H1 (cell line): Measurements from ENCODE around the gene COL4A3. TPM values are rescaled to one million over a fixed set of nuclear protein-coding genes. Genes with fewer than 3 reads are reported as not detected.

Experiments
- CTCF ChIA-PET: fragments of 300-600 bp; sonication (Branson Sonifier 250); formaldehyde crosslinking; loops from one replicate; lab custom pipeline; 2021; ENCODE audit not compliant: partially characterized antibody; lab: Charles Lee
- POLR2A ChIA-PET: fragments of 300-600 bp; sonication (Branson Sonifier 250); formaldehyde crosslinking; loops from one replicate; lab custom pipeline; 2021; ENCODE audit warnings: inconsistent platforms; ENCODE audit not compliant: partially characterized antibody; lab: Charles Lee
- DNase-seq, 2 experiments: peaks; one replicate each; pipeline versions ENCODE4 v3.0.0 to v3.0.0-alpha.2; 2010 to 2022; ENCODE audit warnings: low spot score in 2 of 2, low read depth in 1 of 2, mixed read lengths in 1 of 2
- FAIRE-seq: peaks from 2 replicates; lab custom pipeline; 2011; peaks lifted over from hg19 to GRCh38; lab: Jason Lieb, UNC
- H2AFZ ChIP-seq: 2 replicates; pipeline ENCODE4 v1.8.1; 2012; ENCODE audit warnings: low read length, inconsistent platforms
- H2AK5ac ChIP-seq: 2 replicates; pipeline ENCODE4 v1.6.1; 2013; ENCODE audit warnings: low read depth, low read length
- H2BK120ac ChIP-seq: replicated peaks from 2 replicates; pipeline ENCODE3; 2013; ENCODE audit warnings: low read depth, low read length, inconsistent platforms
- H2BK12ac ChIP-seq: 2 replicates; pipeline ENCODE4 v1.6.1; 2013; ENCODE audit warnings: low read depth, low read length
- H2BK15ac ChIP-seq: 2 replicates; pipeline ENCODE4 v1.6.1; 2013; ENCODE audit warnings: low read length
- H2BK20ac ChIP-seq: 2 replicates; pipeline ENCODE4 v1.6.1; 2013; ENCODE audit warnings: low read length
- H2BK5ac ChIP-seq: 2 replicates; pipeline ENCODE4 v1.6.1; 2013; ENCODE audit warnings: low read depth, low read length
- H3K14ac ChIP-seq: 2 replicates; pipeline ENCODE4 v1.6.1; 2013; ENCODE audit warnings: inconsistent platforms; ENCODE audit not compliant: insufficient read length
- H3K18ac ChIP-seq: 2 replicates; pipeline ENCODE4 v1.6.1; 2013; ENCODE audit warnings: low read length; ENCODE audit errors: extremely low read depth
- H3K23ac ChIP-seq: 2 replicates; pipeline ENCODE4 v1.6.1; 2013; ENCODE audit warnings: inconsistent platforms; ENCODE audit not compliant: insufficient read length
- H3K23me2 ChIP-seq: 2 replicates; pipeline ENCODE4 v1.6.1; 2013; ENCODE audit warnings: low read depth, low read length
- H3K27ac ChIP-seq: 2 replicates; pipeline ENCODE4 v1.6.1; 2011; ENCODE audit warnings: low read depth, low read length, inconsistent platforms
- H3K27me3 ChIP-seq, 4 experiments: replicated peaks in 1 of 4; 1 replicate in 1 of 4; 2 replicates in 3 of 4; pipeline versions ENCODE4 v1.6.1 to v1.8.1; 2011 to 2013; ENCODE audit warnings: low read length in 3 of 4, mild to moderate bottlenecking in 3 of 4, inconsistent platforms in 2 of 4, mixed read lengths in 2 of 4, moderate library complexity in 1 of 4; ENCODE audit not compliant: control insufficient read depth in 3 of 4, insufficient read depth in 3 of 4; ENCODE audit errors: extremely low read depth in 1 of 4
- H3K36me3 ChIP-seq, 4 experiments: 2 replicates each; pipeline versions ENCODE4 v1.6.1 to v1.8.1; 2011 to 2013; ENCODE audit warnings: mild to moderate bottlenecking in 4 of 4, low read length in 3 of 4, moderate library complexity in 2 of 4, control low read depth in 1 of 4, inconsistent platforms in 1 of 4; ENCODE audit not compliant: insufficient read depth in 4 of 4, control insufficient read depth in 2 of 4
- H3K4ac ChIP-seq: replicated peaks from 2 replicates; pipeline ENCODE3; 2013; ENCODE audit warnings: low read length, low read depth, mixed read lengths, inconsistent platforms; ENCODE audit not compliant: insufficient read length
- H3K4me1 ChIP-seq, 4 experiments: replicated peaks in 1 of 4; 1 replicate in 1 of 4; 2 replicates in 3 of 4; pipeline versions ENCODE4 v1.6.1 to v1.8.1; 2011 to 2013; ENCODE audit warnings: low read length in 3 of 4, inconsistent platforms in 2 of 4, mixed read lengths in 1 of 4; ENCODE audit not compliant: insufficient read depth in 4 of 4, control insufficient read depth in 3 of 4
- H3K4me2 ChIP-seq, 2 experiments: 2 replicates each; pipeline versions ENCODE4 v1.6.1 to v1.8.1; 2011 to 2013; ENCODE audit warnings: low read depth in 2 of 2, low read length in 2 of 2, control low read depth in 1 of 2, inconsistent platforms in 1 of 2, mild to moderate bottlenecking in 1 of 2; ENCODE audit not compliant: insufficient read depth in 1 of 2
- H3K4me3 ChIP-seq, 4 experiments: fragments of 200-600, 300-600 bp in 1 of 4; sonication (generic), shearing (Covaris generic), sonication (Bioruptor Twin) in 1 of 4; 2 replicates each; pipeline versions ENCODE4 v1.5.1 to v1.8.1; 2011 to 2016; ENCODE audit warnings: low read length in 4 of 4, low read depth in 3 of 4, control low read depth in 2 of 4, inconsistent platforms in 2 of 4, mild to moderate bottlenecking in 2 of 4, mixed read lengths in 1 of 4, moderate library complexity in 1 of 4; ENCODE audit not compliant: insufficient read depth in 2 of 4; ENCODE audit errors: extremely low read depth in 1 of 4
- H3K56ac ChIP-seq: replicated peaks from 2 replicates; pipeline ENCODE3; 2013; ENCODE audit warnings: low read depth, mild to moderate bottlenecking, mixed read lengths, low read length, inconsistent platforms; ENCODE audit not compliant: insufficient read length
- H3K79me1 ChIP-seq: 2 replicates; pipeline ENCODE4 v1.6.1; 2013; ENCODE audit warnings: low read depth, low read length, control low read depth
- H3K79me2 ChIP-seq, 2 experiments: 2 replicates each; pipeline versions ENCODE4 v1.6.1 to v1.8.1; 2012 to 2013; ENCODE audit warnings: low read length in 2 of 2, mild to moderate bottlenecking in 2 of 2, inconsistent platforms in 1 of 2; ENCODE audit not compliant: insufficient read depth in 2 of 2, control insufficient read depth in 1 of 2
- H3K9ac ChIP-seq, 4 experiments: replicated peaks in 1 of 4; 1 replicate in 1 of 4; 2 replicates in 3 of 4; pipeline versions ENCODE4 v1.6.1 to v1.8.1; 2011 to 2013; ENCODE audit warnings: low read depth in 3 of 4, low read length in 3 of 4, control low read depth in 2 of 4, mild to moderate bottlenecking in 2 of 4, moderate library complexity in 2 of 4, inconsistent platforms in 1 of 4; ENCODE audit errors: extremely low read depth in 1 of 4
- H3K9me3 ChIP-seq, 2 experiments: 2 replicates each; pipeline versions ENCODE4 v1.6.1 to v1.8.1; 2012 to 2013; ENCODE audit warnings: mild to moderate bottlenecking in 2 of 2, moderate library complexity in 2 of 2, control low read depth in 1 of 2, inconsistent platforms in 1 of 2, low read depth in 1 of 2, low read length in 1 of 2, mixed read lengths in 1 of 2; ENCODE audit not compliant: insufficient read depth in 2 of 2
- H4K20me1 ChIP-seq, 2 experiments: replicated peaks in 1 of 2; 2 replicates each; pipeline versions ENCODE3 to v1.8.1; 2011 to 2013; ENCODE audit warnings: inconsistent platforms in 2 of 2, low read length in 2 of 2, mild to moderate bottlenecking in 1 of 2; ENCODE audit not compliant: insufficient read depth in 2 of 2, control insufficient read depth in 1 of 2
- H4K5ac ChIP-seq: 2 replicates; pipeline ENCODE4 v1.6.1; 2013; ENCODE audit warnings: low read length, low read depth, mixed read lengths, inconsistent platforms; ENCODE audit not compliant: insufficient read length
- H4K8ac ChIP-seq: 2 replicates; pipeline ENCODE4 v1.8.0; 2013; ENCODE audit warnings: mild to moderate bottlenecking, moderate library complexity, low read length, inconsistent platforms; ENCODE audit not compliant: insufficient read depth; ENCODE audit errors: extremely low read depth
- H4K91ac ChIP-seq: replicated peaks from 2 replicates; pipeline ENCODE3; 2013; ENCODE audit warnings: low read length, mixed read lengths, inconsistent platforms; ENCODE audit not compliant: insufficient read length
- BACH1 ChIP-seq: IDR thresholded peaks from 2 replicates; pipeline ENCODE4 v1.6.1; 2012; ENCODE audit warnings: low read length, improper control_type of control experiment
- CEBPB ChIP-seq: IDR thresholded peaks from 2 replicates; pipeline ENCODE4 v1.6.1; 2012; ENCODE audit warnings: low read depth, low read length
- EGR1 ChIP-seq: IDR thresholded peaks from 2 replicates; pipeline ENCODE4 v1.6.1; 2011; ENCODE audit warnings: low read depth, low read length, borderline replicate concordance
- HDAC2 ChIP-seq, 2 experiments: fragments of 300-600 bp in 1 of 2; sonication (generic) in 1 of 2; IDR thresholded peaks; 2 replicates each; pipeline ENCODE4 v1.6.1; 2011 to 2012; ENCODE audit warnings: low read depth in 2 of 2, low read length in 2 of 2, mild to moderate bottlenecking in 2 of 2, moderate library complexity in 2 of 2, borderline replicate concordance in 1 of 2, inconsistent platforms in 1 of 2
- NRF1 ChIP-seq: IDR thresholded peaks from 2 replicates; pipeline ENCODE4 v1.6.1; 2011; ENCODE audit warnings: mild to moderate bottlenecking, low read depth, low read length, improper control_type of control experiment
- POU5F1 ChIP-seq: IDR thresholded peaks from 2 replicates; pipeline ENCODE4 v1.6.1; 2011; ENCODE audit warnings: low read depth, mild to moderate bottlenecking, low read length, moderate library complexity
- RXRA ChIP-seq: IDR thresholded peaks from 2 replicates; pipeline ENCODE4 v1.6.1; 2011; ENCODE audit warnings: low read depth, mild to moderate bottlenecking, low read length, moderate library complexity; ENCODE audit not compliant: insufficient read depth
- SIX5 ChIP-seq: IDR thresholded peaks from 2 replicates; pipeline ENCODE4 v1.6.1; 2011; ENCODE audit warnings: mild to moderate bottlenecking, low read depth, low read length
- SP4 ChIP-seq: IDR thresholded peaks from 2 replicates; pipeline ENCODE4 v1.6.1; 2012; ENCODE audit warnings: low read length, inconsistent platforms
- SUZ12 ChIP-seq: fragments of 200-600 bp; sonication (generic); IDR thresholded peaks from 2 replicates; pipeline ENCODE4 v1.6.1; 2012; ENCODE audit warnings: mild to moderate bottlenecking, inconsistent platforms, low read length, moderate library complexity, mixed read lengths
- TCF12 ChIP-seq: IDR thresholded peaks from 2 replicates; pipeline ENCODE4 v1.6.1; 2011; ENCODE audit warnings: low read depth, mild to moderate bottlenecking, low read length
- TEAD4 ChIP-seq: IDR thresholded peaks from 2 replicates; pipeline ENCODE4 v1.6.1; 2012; ENCODE audit warnings: low read depth, low read length, inconsistent platforms, mixed read lengths
- WGBS, 2 experiments: shearing (Covaris generic) in 1 of 2; methylation state at CpG; one replicate each; pipeline versions ENCODE4 v1.1.6 to v1.1.7; 2013 to 2015; ENCODE audit warnings: low lambda C conversion rate in 2 of 2, mixed read lengths in 2 of 2, inconsistent platforms in 1 of 2, low coverage in 1 of 2, missing lambda C conversion rate in 1 of 2; ENCODE audit not compliant: insufficient replicate concordance in 2 of 2, insufficient coverage in 1 of 2, insufficient read length in 1 of 2; ENCODE audit errors: extremely low coverage in 1 of 2, missing lambda C conversion rate in 1 of 2; 5-methylcytosine and 5-hydroxymethylcytosine counted together
- polyA plus RNA-seq, 7 experiments: library from polyadenylated mRNA; depleted of rRNA in 3 of 7; stranded (reverse) in 5 of 7; unstranded in 2 of 7; fragments of >200 nt in 5 of 7; fragments of 200-250 nt in 2 of 7; gene quantifications; 1 replicate in 5 of 7; 2 replicates in 1 of 7; 4 replicates in 1 of 7; pipeline versions ENCODE4 v1.2.1 to v1.2.3, GENCODE V29; 2011 to 2013; ENCODE audit warnings: missing spikeins in 2 of 7, mixed read lengths in 2 of 7
- total RNA-seq: library from RNA; stranded (reverse); fragmentation: NEBNext Ultra II Directional; extraction: Animal tissue kit (Norgen Biotek cat#: 25700); gene quantifications from 2 replicates; pipeline ENCODE4 v1.2.1, GENCODE V29; 2021

Gene COL4A3
- total and polyA plus RNA-seq, 2 of the 8 experiments (the other 6 are each of a cell fraction or from before 2014, with no cell fraction given) = 0.12 to 0.17 TPM

DNA sequence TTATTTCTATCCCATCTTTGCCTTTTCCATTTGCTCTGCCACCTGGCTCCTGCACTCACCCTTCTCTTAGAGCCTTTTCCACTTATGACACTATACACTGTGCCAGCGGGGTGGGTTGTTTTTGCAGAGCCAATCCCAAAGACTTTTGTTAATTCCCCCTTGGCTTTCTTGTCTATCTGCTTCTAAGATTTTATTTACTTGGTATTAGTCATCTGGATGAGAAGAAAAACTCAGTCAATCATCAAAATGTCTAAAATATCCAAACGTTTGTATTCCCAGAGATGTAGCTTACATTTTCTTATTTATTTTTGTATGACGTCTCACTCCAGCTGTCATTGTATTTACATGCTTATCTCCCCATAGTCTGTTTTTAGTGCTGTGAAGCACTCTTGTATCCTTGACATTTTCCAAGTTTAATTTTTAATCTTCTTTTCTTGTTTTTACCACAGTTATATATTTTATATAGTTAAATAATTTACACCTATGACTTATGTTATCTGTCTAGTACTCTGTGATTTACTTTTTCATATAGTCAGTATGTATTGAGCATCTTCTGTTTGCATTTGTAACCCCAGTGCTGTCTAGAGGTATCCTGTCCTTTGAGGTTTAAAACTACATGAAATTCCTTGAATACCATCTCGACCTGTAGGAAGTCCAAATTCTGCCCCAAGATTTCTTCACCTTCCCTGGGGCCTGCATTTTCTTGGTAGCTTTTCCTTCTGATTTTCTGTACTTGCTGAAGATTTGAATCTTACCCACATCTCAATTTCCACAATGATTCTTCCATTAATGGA is 55.1 kb downstream of the COL4A3 start:
- Histone ChIP-seq H2BK5ac (no peak overlapping the region), H2BK120ac (no peak overlapping the region), H3K36me3 (no peaks in the 10 kb centered on the region), H3K4ac (no peak overlapping the region), H3K23me2 (no peaks in the 10 kb centered on the region), H3K14ac (no peak overlapping the region), H3K79me1 (no peaks in the 10 kb centered on the region), H2BK12ac (no peak overlapping the region), H3K4me3 (no peak overlapping the region), H3K9ac (no peak overlapping the region), H3K56ac (no peak overlapping the region), H3K4me2 (no peak overlapping the region), H3K79me2 (no peaks in the 10 kb centered on the region), H2AK5ac (no peak overlapping the region), H3K18ac (no peak overlapping the region), H3K4me1 (no peaks in the 10 kb centered on the region), H4K8ac (no peak overlapping the region), H4K20me1 (no peaks in the 10 kb centered on the region), H2BK20ac (no peak overlapping the region), H3K9me3 (no peaks in the 10 kb centered on the region), H3K27me3 (no peaks in the 10 kb centered on the region), H3K27ac (no peak overlapping the region), H4K91ac (no peak overlapping the region), H4K5ac (no peak overlapping the region), H2AFZ (no peak overlapping the region), H3K23ac (no peak overlapping the region), H2BK15ac (no peak overlapping the region)
- 84% methylated on average over 4 of the region's 4 CpGs; no CpG with 5 or more reads in 1 of the 2 experiments for WGBS, 2 experiments
- no peak for FAIRE-seq
- CTCF ChIA-PET = interaction anchor here (0.9 to 1.3 kb wide), 3 partner anchors 9 to 186 kb away, joined by 4 read pairs; no protein-coding TSS in a partner anchor
- no peak for DNase-seq
- POLR2A ChIA-PET = no interaction called here
- no peak for TF ChIP-seq POU5F1
- TF ChIP-seq SP4 = no peak
- TF ChIP-seq EGR1 = no peak
- TF ChIP-seq CEBPB = no peak
- no peak for TF ChIP-seq HDAC2 (IDR thresholded peaks at IDR 0.05; ENCODE audit: borderline replicate concordance in 1 of 2, low read depth in 2 of 2, low read length in 2 of 2)
- TF ChIP-seq SUZ12 = no peak
- no peak for TF ChIP-seq BACH1
- no peak for TF ChIP-seq SIX5
- no peak for TF ChIP-seq RXRA
- no peak for TF ChIP-seq TEAD4
- TF ChIP-seq NRF1 = no peak
- no peak for TF ChIP-seq TCF12
